A549 (cell line): Measurements from ENCODE around the gene KDR. TPM values are rescaled to one million over a fixed set of nuclear protein-coding genes. Genes with fewer than 3 reads are reported as not detected.

Experiments used
- ATAC-seq, 2 experiments: fragments of 200-7000 bp in 1 of 2; fragments of >200 bp in 1 of 2; cut with Nextera tagmentation in 1 of 2; cut with Tn5 transposase in 1 of 2; 3 replicates each; pipeline versions ENCODE4 v1.8.0 to v1.9.1; 2018 to 2020; ENCODE audit warnings: mild to moderate bottlenecking in 1 of 2, moderate library complexity in 1 of 2
- CTCF ChIA-PET: fragments of 300-600 bp; sonication (Branson Sonifier 250); formaldehyde crosslinking; extraction: SDS; loops from one replicate; lab custom pipeline; 2021; ENCODE audit warnings: antibody characterized with exemption, inconsistent platforms; lab: Yijun Ruan, JAX
- POLR2A ChIA-PET: fragments of 350-600 bp; formaldehyde crosslinking; extraction: SDS; loops from one replicate; lab custom pipeline; 2021; ENCODE audit warnings: antibody characterized with exemption, inconsistent platforms; lab: Yijun Ruan, JAX
- DNase-seq, 2 experiments: peaks; one replicate each; pipeline versions ENCODE4 v3.0.0 to v3.0.0-alpha.2; 2011 to 2016; ENCODE audit warnings: low read depth in 1 of 2, low spot score in 1 of 2
- FAIRE-seq: peaks from 2 replicates; lab custom pipeline; 2011; peaks lifted over from hg19 to GRCh38; lab: Jason Lieb, UNC
- H3K27ac ChIP-seq, 2 experiments: fragments of >200 bp; sonication (Bioruptor Twin); formaldehyde crosslinking; 3 replicates each; pipeline ENCODE4 v1.5.1; 2016 to 2017
- H3K4me1 ChIP-seq: fragments of >200 bp; sonication (Bioruptor Twin); formaldehyde crosslinking; 3 replicates; pipeline ENCODE4 v1.6.1; 2016
- H3K4me2 ChIP-seq: fragments of >200 bp; sonication (Bioruptor Twin); formaldehyde crosslinking; 3 replicates; pipeline ENCODE4 v1.6.1; 2016
- H3K4me3 ChIP-seq: fragments of >200 bp; sonication (Bioruptor Twin); formaldehyde crosslinking; 3 replicates; pipeline ENCODE4 v1.5.1; 2016
- H3K9me3 ChIP-seq: fragments of >200 bp; sonication (Bioruptor Twin); formaldehyde crosslinking; 3 replicates; pipeline ENCODE4 v1.6.1; 2016
- CBX2 ChIP-seq: fragments of 200-600 bp; sonication (generic); IDR thresholded peaks from 2 replicates; pipeline ENCODE4 v1.6.1; 2016; ENCODE audit warnings: low read depth, mild to moderate bottlenecking, borderline replicate concordance
- CHD2 ChIP-seq: fragments of 150-350 bp; IDR thresholded peaks from 2 replicates; pipeline ENCODE4 v1.6.1; 2014; ENCODE audit warnings: low read length; ENCODE audit not compliant: partially characterized antibody
- CHD4 ChIP-seq: fragments of 200-600 bp; sonication (generic); IDR thresholded peaks from 2 replicates; pipeline ENCODE4 v1.6.1; 2016; ENCODE audit warnings: antibody characterized with exemption, mild to moderate bottlenecking, borderline replicate concordance
- FOXS1 ChIP-seq: fragments of 250-450 bp; sonication (Bioruptor Pico); IDR thresholded peaks from 2 replicates; pipeline ENCODE4 v1.5.0; 2020; ENCODE audit warnings: mild to moderate bottlenecking, moderate library complexity
- HEYL ChIP-seq: fragments of 250-450 bp; sonication (Bioruptor Pico); IDR thresholded peaks from 2 replicates; pipeline ENCODE4 v1.8.0; 2021; ENCODE audit warnings: mild to moderate bottlenecking, moderate library complexity
- HOXB13 ChIP-seq: fragments of 250-450 bp; sonication (Bioruptor Pico); IDR thresholded peaks from 2 replicates; pipeline ENCODE4 v1.5.0; 2020; ENCODE audit warnings: low read depth, mild to moderate bottlenecking, moderate library complexity
- KDM1A ChIP-seq: fragments of 200-600 bp; sonication (generic); IDR thresholded peaks from 2 replicates; pipeline ENCODE4 v1.6.1; 2016; ENCODE audit warnings: low read depth, mild to moderate bottlenecking
- KDM5A ChIP-seq: fragments of 200-600 bp; sonication (generic); IDR thresholded peaks from 2 replicates; pipeline ENCODE4 v1.6.1; 2016; ENCODE audit warnings: antibody characterized with exemption, mild to moderate bottlenecking
- NPAS2 ChIP-seq: fragments of 250-450 bp; sonication (Bioruptor Pico); IDR thresholded peaks from 2 replicates; pipeline ENCODE4 v1.8.0; 2022; ENCODE audit warnings: mild to moderate bottlenecking, moderate library complexity, borderline replicate concordance
- RAD21 ChIP-seq, 2 experiments: fragments of >200 bp in 1 of 2; sonication (Bioruptor Twin) in 1 of 2; formaldehyde crosslinking in 1 of 2; IDR thresholded peaks in 1 of 2; conservative IDR thresholded peaks in 1 of 2; 2 replicates in 1 of 2; 3 replicates in 1 of 2; pipeline ENCODE4 v1.6.1; 2012 to 2018; ENCODE audit warnings: inconsistent platforms in 1 of 2
- RARB ChIP-seq: fragments of 250-450 bp; sonication (Bioruptor Pico); IDR thresholded peaks from 2 replicates; pipeline ENCODE4 v1.8.0; 2021; ENCODE audit warnings: mild to moderate bottlenecking, moderate library complexity
- TFCP2L1 ChIP-seq: fragments of 250-450 bp; sonication (Bioruptor Pico); IDR thresholded peaks from 2 replicates; pipeline ENCODE4 v1.5.0; 2021; ENCODE audit warnings: mild to moderate bottlenecking
- WGBS: methylation state at CpG from one replicate; pipeline ENCODE4 v1.1.6; 2017; ENCODE audit errors: missing lambda C conversion rate; 5-methylcytosine and 5-hydroxymethylcytosine counted together
- polyA plus RNA-seq, 4 experiments: library from polyadenylated mRNA; depleted of rRNA in 3 of 4; stranded (reverse); fragments of >200 nt; fragmentation: RNase III in 1 of 4; extraction: RNeasy Plus Mini Kit Qiagen cat#74134 plus additional on column Dnase treatment in 1 of 4; gene quantifications; 2 replicates in 3 of 4; 3 replicates in 1 of 4; pipeline ENCODE4 v1.2.3, GENCODE V29; 2011 to 2017
- TF ChIP-seq, protein P1 (sequence below): IDR thresholded peaks from 2 replicates; pipeline ENCODE4 v1.6.1; 2012; ENCODE audit warnings: low read depth, borderline replicate concordance
- TF ChIP-seq, protein P2 (sequence below): fragments of 450-650 bp; IDR thresholded peaks from 2 replicates; pipeline ENCODE4 v1.6.1; 2014; ENCODE audit warnings: antibody characterized with exemption
- TF ChIP-seq, protein P3 (sequence below): fragments of 250-450 bp; sonication (Bioruptor Pico); IDR thresholded peaks from 2 replicates; pipeline ENCODE4 v1.5.0; 2020; ENCODE audit warnings: low read depth, mild to moderate bottlenecking, moderate library complexity
- TF ChIP-seq, protein P4 (sequence below): IDR thresholded peaks from 2 replicates; pipeline ENCODE4 v1.6.1; 2012
- TF ChIP-seq, protein P5 (sequence below): fragments of 250-450 bp; sonication (Bioruptor Pico); IDR thresholded peaks from 2 replicates; pipeline ENCODE4 v1.5.0; 2021; ENCODE audit warnings: mild to moderate bottlenecking, moderate library complexity, borderline replicate concordance

Gene KDR
- polyA plus RNA-seq, 2 of the 4 experiments (the other 2 are of a cell fraction) = not detected

DNA sequence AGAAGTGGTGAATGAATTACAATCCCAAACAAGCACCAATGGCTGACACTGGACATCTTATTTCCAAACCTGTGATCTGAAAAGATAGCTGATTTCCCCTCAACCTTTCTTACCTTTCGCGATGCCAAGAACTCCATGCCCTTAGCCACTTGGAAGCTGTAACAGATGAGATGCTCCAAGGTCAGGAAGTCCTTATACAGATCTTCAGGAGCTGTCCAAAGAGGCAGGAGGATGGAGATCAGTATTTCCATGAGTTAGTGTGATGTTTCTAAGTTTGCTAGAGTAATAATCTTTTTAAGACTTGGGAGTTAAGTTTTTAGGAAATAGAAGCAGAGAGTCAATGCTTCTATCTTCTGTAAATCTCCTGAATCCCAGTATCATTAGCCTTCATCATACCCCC lies 32.9 kb downstream of the KDR start:
- Histone ChIP-seq H3K27ac (no peak overlapping the region), H3K9me3 (no peaks in the 10 kb centered on the region), H3K4me1 (no peaks in the 10 kb centered on the region), H3K4me3 (no peak overlapping the region), H3K4me2 (no peak overlapping the region)
- TF ChIP-seq RARB (CRISPR knock-in tag) (no peak), KDM1A (no peak), HOXB13 (no peak), CBX2 (no peak), CHD4 (no peak), NPAS2 (CRISPR knock-in tag) (no peak), KDM5A (no peak)
- TF ChIP-seq, protein P1, sequence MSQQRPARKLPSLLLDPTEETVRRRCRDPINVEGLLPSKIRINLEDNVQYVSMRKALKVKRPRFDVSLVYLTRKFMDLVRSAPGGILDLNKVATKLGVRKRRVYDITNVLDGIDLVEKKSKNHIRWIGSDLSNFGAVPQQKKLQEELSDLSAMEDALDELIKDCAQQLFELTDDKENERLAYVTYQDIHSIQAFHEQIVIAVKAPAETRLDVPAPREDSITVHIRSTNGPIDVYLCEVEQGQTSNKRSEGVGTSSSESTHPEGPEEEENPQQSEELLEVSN = no peak
- TF ChIP-seq, protein P2, sequence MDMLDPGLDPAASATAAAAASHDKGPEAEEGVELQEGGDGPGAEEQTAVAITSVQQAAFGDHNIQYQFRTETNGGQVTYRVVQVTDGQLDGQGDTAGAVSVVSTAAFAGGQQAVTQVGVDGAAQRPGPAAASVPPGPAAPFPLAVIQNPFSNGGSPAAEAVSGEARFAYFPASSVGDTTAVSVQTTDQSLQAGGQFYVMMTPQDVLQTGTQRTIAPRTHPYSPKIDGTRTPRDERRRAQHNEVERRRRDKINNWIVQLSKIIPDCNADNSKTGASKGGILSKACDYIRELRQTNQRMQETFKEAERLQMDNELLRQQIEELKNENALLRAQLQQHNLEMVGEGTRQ = no peak
- TF ChIP-seq, protein P3, sequence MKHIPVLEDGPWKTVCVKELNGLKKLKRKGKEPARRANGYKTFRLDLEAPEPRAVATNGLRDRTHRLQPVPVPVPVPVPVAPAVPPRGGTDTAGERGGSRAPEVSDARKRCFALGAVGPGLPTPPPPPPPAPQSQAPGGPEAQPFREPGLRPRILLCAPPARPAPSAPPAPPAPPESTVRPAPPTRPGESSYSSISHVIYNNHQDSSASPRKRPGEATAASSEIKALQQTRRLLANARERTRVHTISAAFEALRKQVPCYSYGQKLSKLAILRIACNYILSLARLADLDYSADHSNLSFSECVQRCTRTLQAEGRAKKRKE (CRISPR knock-in tag) = no peak
- ChIA-PET CTCF (no interaction called here), POLR2A (no interaction called here)
- ATAC-seq (no peak), DNase-seq (no peak), FAIRE-seq (no peak)
- WGBS = 0% methylated on average over 2 of the region's 2 CpGs

DNA sequence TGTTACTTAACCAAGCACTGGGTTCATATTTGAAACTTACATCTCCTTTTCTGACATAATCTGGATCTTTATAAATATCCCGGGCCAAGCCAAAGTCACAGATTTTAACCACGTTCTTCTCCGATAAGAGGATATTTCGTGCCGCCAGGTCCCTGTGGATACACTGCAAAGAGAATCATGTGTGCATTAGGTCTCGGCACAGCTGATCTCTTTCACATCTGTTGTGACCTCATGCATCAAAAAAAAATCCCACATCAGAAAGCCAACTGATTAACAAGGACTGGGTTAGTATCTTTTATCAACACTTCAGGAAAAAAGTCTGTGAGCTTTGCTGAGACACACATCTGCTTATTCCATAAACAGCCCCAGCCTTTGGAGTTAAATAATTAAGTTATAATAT lies 35.5 kb downstream of the KDR start:
- WGBS = 36% methylated on average over 6 of the region's 6 CpGs
- CTCF ChIA-PET = no interaction called here
- POLR2A ChIA-PET = interaction anchor here (0.6 kb wide), 1 partner anchor 256 kb away, joined by 3 read pairs; no protein-coding TSS in a partner anchor

DNA sequence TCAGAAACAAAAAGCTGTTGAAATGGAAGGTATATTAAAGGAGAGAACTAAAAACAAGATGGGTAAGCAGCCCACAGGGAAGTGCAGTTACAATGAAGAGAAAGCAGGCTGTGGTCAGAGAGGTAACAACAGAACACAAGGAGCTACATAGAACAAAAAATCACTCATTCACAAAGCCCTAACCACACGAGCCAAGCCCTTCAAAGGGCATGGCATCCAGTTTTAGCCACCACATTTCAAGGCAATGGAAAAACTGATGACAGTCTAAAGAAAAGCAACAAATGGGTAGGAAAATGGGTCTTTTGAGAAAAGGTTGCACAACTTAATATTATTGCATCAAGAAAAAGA lies 37.5 kb downstream of the KDR start:
- H3K4me3 ChIP-seq = no peak overlapping the region
- ATAC-seq (no peak), FAIRE-seq (no peak)
- ChIA-PET POLR2A (no interaction called here), CTCF (no interaction called here)
- H3K27ac ChIP-seq = no peak overlapping the region
- H3K9me3 ChIP-seq = no peaks in the 10 kb centered on the region
- no peaks in the 10 kb centered on the region for H3K4me1 ChIP-seq
- H3K4me2 ChIP-seq = no peak overlapping the region
- 0% methylated on average over 1 of the region's 1 CpG for WGBS
- TF ChIP-seq CBX2 (no peak), CHD4 (no peak), RAD21 (conservative IDR thresholded peaks at IDR 0.05 in 1 of 2, IDR thresholded peaks at IDR 0.05 in 1 of 2) (no peak), CHD2 (no peak)
- TF ChIP-seq, protein P4, sequence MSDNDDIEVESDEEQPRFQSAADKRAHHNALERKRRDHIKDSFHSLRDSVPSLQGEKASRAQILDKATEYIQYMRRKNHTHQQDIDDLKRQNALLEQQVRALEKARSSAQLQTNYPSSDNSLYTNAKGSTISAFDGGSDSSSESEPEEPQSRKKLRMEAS = no peak
- TF ChIP-seq, all 56 proteins: peak for 0
- DNase-seq = no peak

More for the DNA sequence above, 35.5 kb downstream of the KDR start:
- Histone ChIP-seq H3K27ac (no peak overlapping the region), H3K9me3 (no peaks in the 10 kb centered on the region), H3K4me3 (no peak overlapping the region), H3K4me2 (no peak overlapping the region), H3K4me1 (no peaks in the 10 kb centered on the region)
- FAIRE-seq = no peak
- TF ChIP-seq TFCP2L1 (CRISPR knock-in tag) (no peak), FOXS1 (CRISPR knock-in tag) (no peak), HEYL (CRISPR knock-in tag) (no peak)
- TF ChIP-seq, protein P5, sequence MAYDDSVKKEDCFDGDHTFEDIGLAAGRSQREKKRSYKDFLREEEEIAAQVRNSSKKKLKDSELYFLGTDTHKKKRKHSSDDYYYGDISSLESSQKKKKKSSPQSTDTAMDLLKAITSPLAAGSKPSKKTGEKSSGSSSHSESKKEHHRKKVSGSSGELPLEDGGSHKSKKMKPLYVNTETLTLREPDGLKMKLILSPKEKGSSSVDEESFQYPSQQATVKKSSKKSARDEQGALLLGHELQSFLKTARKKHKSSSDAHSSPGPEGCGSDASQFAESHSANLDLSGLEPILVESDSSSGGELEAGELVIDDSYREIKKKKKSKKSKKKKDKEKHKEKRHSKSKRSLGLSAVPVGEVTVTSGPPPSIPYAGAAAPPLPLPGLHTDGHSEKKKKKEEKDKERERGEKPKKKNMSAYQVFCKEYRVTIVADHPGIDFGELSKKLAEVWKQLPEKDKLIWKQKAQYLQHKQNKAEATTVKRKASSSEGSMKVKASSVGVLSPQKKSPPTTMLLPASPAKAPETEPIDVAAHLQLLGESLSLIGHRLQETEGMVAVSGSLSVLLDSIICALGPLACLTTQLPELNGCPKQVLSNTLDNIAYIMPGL = no peak
- DNase-seq = no peak
- no peak for ATAC-seq
